NCI-H2227 (cell line): ENCODE results near the gene PSORS1C1.

Experiments used
- DNase-seq: peaks from one replicate; lab custom pipeline; 2025; ENCODE audit not compliant: unreplicated experiment; lab: John Stamatoyannopoulos, UW

PSORS1C1 gene

GRCh38 chr6:31094389-31094881, 20.2 kb upstream of the PSORS1C1 start:
- DNase-seq, result no peak

- DNase-seq, result no peak
Observed at GRCh38 chr6:31096215-31096614, 18.4 kb upstream of the PSORS1C1 start.

GRCh38 chr6:31096656-31097055, 17.9 kb upstream of the PSORS1C1 start:
- peak; percentile 68 for DNase-seq

- DNase-seq, result no peak
Observed at GRCh38 chr6:31098449-31098938, 16.1 kb upstream of the PSORS1C1 start.

- DNase-seq, result no peak
Observed at GRCh38 chr6:31103136-31103535, 11.5 kb upstream of the PSORS1C1 start.

GRCh38 chr6:31107052-31107451, 7.5 kb upstream of the PSORS1C1 start:
- DNase-seq, result no peak

- DNase-seq, result no peak
Observed at GRCh38 chr6:31110825-31111582, 3.6 kb upstream of the PSORS1C1 start.

- DNase-seq, result no peak
Observed at GRCh38 chr6:31111712-31112111, 2.9 kb upstream of the PSORS1C1 start.

GRCh38 chr6:31112478-31112877, 2.1 kb upstream of the PSORS1C1 start, which contains the start of gene C6orf15:
Gene C6orf15, minus strand, starts transcription at chr6:31112575. Its CDS starts 20 bp downstream, at chr6:31112555.
- no peak for DNase-seq

GRCh38 chr6:31113861-31114540, 599 bp upstream of the PSORS1C1 start:
- no peak for DNase-seq

- no peak for DNase-seq
Observed at GRCh38 chr6:31114970-31115849, 610 bp downstream of the PSORS1C1 start.

GRCh38 chr6:31115941-31116560, 1.5 kb downstream of the PSORS1C1 start:
- DNase-seq, result no peak

- DNase-seq, result no peak
Observed at GRCh38 chr6:31116661-31117385, 2.2 kb downstream of the PSORS1C1 start.

- no peak for DNase-seq
Observed at GRCh38 chr6:31118178-31118577, 3.6 kb downstream of the PSORS1C1 start.

- DNase-seq, result no peak
Observed at GRCh38 chr6:31120151-31120915, 5.7 kb downstream of the PSORS1C1 start, which contains the start of gene CDSN. Gene CDSN, minus strand, starts transcription at chr6:31120446. Its CDS starts 27 bp downstream, at chr6:31120419.

GRCh38 chr6:31121131-31121790, 6.7 kb downstream of the PSORS1C1 start:
- DNase-seq, result no peak

- DNase-seq, result peak; percentile 42
Observed at GRCh38 chr6:31122791-31123706, 8.4 kb downstream of the PSORS1C1 start.

GRCh38 chr6:31125162-31125561, 10.6 kb downstream of the PSORS1C1 start:
- DNase-seq, result no peak
